ENCODE data around the gene TUSC2. TPM values are rescaled to one million over a fixed set of nuclear protein-coding genes. Genes with fewer than 3 reads are reported as not detected.
A peak's percentile ranks its signal among the peaks of the same experiment; 100 is the strongest.

TUSC2 gene, protein sequence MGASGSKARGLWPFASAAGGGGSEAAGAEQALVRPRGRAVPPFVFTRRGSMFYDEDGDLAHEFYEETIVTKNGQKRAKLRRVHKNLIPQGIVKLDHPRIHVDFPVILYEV
- 25.4 TPM for total RNA-seq

DNA sequence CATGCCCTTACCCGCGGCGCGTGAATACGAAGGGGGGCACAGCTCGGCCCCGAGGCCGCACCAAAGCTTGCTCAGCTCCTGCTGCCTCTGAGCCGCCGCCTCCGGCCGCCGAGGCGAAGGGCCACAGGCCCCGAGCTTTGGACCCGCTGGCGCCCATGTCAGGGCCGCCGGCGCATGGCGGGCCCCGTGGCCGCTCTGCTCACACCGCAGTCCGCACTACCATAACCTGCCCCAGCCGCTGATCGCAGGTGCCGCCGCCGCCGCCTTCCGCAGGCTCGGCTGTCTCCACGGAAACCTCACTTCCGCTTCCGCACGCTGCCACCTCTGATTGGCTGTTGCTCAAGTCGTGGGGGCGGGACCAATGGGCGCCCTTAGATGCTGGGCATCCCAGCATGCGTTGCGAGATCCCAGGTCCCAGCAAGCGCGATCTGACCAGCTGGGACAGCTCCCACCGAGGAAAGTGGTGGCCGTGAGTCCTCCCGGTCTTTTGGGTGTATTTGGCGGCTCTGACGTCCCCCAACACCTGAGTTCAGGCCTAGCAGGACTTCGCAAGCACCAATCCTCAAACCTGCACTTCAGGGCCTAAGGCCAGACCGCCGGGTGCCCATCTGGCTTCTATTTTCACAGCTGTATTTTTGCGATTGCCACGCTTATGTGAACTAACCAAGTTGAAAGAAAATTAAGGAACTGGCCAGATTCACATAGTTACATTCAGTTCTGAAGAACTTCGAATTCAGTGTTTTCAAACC, at the start of gene TUSC2:
TUSC2 (minus strand) TSS at position 281 of the 749 bp plus-strand sequence; CDS start at position 157, 124 bp downstream.
- peaks cover 5 to 16% of the 10 kb centered on the region in 2 donors for H3K4me1 ChIP-seq
- peak within 1 kb of the TSS; percentile 81 to 95 for H3K4me3 ChIP-seq
- no peaks in the 10 kb centered on the region for H3K27me3 ChIP-seq
- TF ChIP-seq, protein P1, sequence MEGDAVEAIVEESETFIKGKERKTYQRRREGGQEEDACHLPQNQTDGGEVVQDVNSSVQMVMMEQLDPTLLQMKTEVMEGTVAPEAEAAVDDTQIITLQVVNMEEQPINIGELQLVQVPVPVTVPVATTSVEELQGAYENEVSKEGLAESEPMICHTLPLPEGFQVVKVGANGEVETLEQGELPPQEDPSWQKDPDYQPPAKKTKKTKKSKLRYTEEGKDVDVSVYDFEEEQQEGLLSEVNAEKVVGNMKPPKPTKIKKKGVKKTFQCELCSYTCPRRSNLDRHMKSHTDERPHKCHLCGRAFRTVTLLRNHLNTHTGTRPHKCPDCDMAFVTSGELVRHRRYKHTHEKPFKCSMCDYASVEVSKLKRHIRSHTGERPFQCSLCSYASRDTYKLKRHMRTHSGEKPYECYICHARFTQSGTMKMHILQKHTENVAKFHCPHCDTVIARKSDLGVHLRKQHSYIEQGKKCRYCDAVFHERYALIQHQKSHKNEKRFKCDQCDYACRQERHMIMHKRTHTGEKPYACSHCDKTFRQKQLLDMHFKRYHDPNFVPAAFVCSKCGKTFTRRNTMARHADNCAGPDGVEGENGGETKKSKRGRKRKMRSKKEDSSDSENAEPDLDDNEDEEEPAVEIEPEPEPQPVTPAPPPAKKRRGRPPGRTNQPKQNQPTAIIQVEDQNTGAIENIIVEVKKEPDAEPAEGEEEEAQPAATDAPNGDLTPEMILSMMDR (IDR thresholded peaks at IDR 0.05) = no peak
- intact Hi-C loops (cut with DNase I) = loop anchor here (2.0 kb wide), 1 partner anchor 67 kb away; no protein-coding TSS in a partner anchor
- H3K9me3 ChIP-seq = no peaks in the 10 kb centered on the region
- peak within 1 kb of the TSS; percentile 84 to 89 for H3K27ac ChIP-seq
- peak; percentile 90 to 99 for DNase-seq (ENCODE audit: low spot score in 2 of 2)
- peaks cover 28 to 48% of the 10 kb centered on the region in 2 donors for H3K36me3 ChIP-seq

DNA sequence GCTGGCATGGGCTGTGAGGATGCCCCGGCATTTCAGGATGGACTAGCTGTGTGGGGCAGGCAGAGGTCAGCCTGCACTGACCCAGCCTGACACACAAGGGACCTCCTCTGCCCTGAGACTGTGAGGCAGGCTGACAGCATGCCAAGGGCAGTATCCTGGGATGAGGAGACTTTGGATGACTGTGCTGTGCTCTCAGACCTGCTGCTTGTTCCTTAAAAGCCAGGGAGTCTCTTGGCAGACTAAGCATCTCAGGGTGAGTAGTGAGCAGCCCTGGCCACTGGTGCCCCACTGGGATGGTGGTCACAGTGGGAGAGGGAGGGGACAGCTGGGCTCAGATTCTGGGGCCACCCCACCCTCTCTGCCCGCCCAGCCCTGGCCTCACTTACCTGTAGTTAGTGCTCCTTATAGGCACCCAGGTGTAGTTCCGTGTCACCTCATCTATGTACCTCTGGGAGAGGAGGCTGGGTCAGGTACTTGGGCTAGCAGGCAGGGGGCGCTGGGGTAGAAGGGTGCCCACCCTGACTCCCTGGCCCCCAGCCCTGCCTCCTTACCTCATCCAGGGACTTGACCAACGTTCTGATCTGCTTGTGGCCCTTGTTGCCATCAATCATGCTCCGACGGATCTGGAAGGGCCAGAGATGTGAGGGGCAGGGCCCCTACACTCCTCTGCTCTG, 47.4 kb upstream of the TUSC2 start:
- Histone ChIP-seq H3K27me3 (no peaks in the 10 kb centered on the region), H3K4me1 (no peaks in the 10 kb centered on the region), H3K27ac (no peak overlapping the region), H3K9me3 (no peaks in the 10 kb centered on the region), H3K4me3 (no peak overlapping the region), H3K36me3 (no peaks in the 10 kb centered on the region)
- DNase-seq (ENCODE audit: low spot score in 2 of 2) = no peak
- intact Hi-C loops (cut with DNase I) = no loop called here
- TF ChIP-seq, protein P1 (IDR thresholded peaks at IDR 0.05) = no peak

DNA sequence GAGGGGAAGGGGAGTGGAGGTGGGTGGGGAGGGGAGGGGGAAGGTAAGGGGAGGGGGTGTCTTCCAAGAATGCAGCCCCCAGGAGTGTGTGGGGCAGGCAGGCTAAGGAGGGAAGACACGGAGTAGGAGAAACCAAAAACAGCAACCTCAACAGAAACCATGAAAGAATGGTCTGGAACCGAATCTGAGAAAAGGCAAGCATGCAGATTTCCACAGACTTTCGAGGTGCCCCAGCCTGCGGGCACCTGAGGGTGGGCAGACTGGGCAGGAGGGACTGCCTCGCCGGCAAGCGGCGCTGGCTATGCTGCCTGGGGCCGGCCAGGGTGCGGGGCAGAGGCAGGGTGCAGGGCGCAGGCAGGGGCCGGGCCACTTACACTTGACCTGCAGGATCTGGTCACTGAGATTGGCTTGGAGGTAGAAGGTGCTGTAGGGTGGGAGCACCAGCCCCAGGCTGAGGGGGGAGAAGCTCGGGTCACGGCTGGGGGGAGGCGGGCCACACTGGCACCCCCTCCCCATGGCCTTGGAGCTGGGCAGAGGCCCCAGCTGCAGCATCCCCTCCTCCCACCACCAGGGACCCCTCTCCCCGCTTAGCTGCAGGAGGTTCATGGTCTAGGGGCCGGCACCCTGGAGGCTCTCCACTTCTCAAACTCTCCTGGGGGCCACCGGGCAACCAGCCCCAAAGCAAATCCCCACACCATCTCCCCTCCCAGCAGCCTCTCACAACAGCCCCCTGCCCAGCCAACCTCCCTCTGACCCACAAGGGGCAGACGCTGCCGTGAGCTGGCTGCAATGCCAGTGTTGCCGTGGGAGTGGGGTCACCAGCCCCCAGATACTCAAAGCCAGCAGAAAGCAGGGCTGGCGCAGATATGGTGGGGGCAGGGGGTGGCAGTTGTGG, 46.6 kb upstream of the TUSC2 start:
- no peak overlapping the region for H3K27ac ChIP-seq
- intact Hi-C loops (cut with DNase I) = no loop called here
- no peaks in the 10 kb centered on the region for H3K9me3 ChIP-seq
- no peaks in the 10 kb centered on the region for H3K27me3 ChIP-seq
- no peaks in the 10 kb centered on the region for H3K36me3 ChIP-seq
- H3K4me3 ChIP-seq = no peak overlapping the region
- no peak for DNase-seq (ENCODE audit: low spot score in 2 of 2)
- TF ChIP-seq, protein P1 (IDR thresholded peaks at IDR 0.05) = no peak
- H3K4me1 ChIP-seq = no peaks in the 10 kb centered on the region

DNA sequence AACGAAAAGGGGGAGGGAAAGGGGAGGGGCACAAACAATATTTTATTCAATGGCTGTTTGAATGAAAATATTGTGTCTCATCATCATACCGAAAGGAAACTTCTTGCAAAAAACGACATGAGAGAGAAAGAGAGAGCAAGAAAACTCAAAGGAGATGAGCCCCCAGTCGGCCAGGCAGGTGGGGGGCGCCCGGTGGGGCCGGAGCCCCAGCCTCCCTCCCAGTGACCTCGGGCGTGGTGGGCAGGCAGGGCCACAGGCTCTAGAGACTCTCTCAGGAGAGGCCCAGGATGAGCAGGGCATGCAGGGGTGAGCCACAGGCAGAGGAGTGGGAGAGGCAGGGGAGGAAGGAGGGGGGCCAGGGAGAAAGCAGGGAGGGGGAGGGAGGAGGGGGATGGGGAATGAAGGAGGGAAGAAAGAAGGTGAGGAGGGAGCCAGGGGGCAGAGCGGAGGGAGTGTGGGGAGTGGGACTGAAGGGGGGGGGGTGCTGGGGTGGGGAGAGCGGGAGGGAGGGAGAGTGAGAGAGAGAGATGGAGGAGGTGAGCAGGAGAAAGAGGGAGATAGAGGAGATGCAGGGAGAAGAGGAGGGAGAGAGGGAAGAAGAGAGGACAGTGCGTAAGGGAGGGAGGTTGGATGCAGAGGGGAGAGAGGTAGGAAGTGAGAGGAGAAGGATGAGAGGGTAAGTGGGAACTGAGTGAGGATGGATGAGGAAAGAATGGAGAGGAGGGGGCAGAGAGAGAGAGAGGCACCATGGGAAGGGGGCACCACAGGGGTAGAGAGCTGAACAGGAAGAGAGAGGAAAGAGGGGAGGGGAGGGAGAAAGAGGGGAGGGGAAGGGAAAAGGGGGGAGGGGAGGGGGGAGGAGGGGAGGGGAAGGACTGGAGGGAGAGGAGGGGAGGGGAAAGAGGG, 45.4 kb upstream of the TUSC2 start:
- Histone ChIP-seq H3K36me3 (no peaks in the 10 kb centered on the region), H3K27me3 (no peaks in the 10 kb centered on the region), H3K4me3 (no peak overlapping the region), H3K9me3 (no peaks in the 10 kb centered on the region), H3K27ac (no peak overlapping the region), H3K4me1 (no peaks in the 10 kb centered on the region)
- intact Hi-C loops (cut with DNase I) = no loop called here
- DNase-seq (ENCODE audit: low spot score in 2 of 2) = no peak
- TF ChIP-seq, protein P1 (IDR thresholded peaks at IDR 0.05) = no peak

Measured in ascending aorta (tissue), 2 donors.